Heart right ventricle (tissue), 16 donors: Measurements from ENCODE around the gene RPRD2. TPM values are rescaled to one million over a fixed set of nuclear protein-coding genes. Genes with fewer than 3 reads are reported as not detected.
"Not testable (repeated sequence)": the region's sequence is repeated elsewhere in the genome, so short reads cannot be mapped to it uniquely, and the experiment has no call there.

Source experiments
- ATAC-seq, 8 donors: fragments of 200-7000 bp; cut with Tn5 transposase; one replicate each; pipeline ENCODE4 v1.9.1; 2020; ENCODE audit warnings: mild to moderate bottlenecking in 8 of 8, moderate library complexity in 8 of 8, moderate number of reproducible peaks in 1 of 8
- DNase-seq, 2 donors: peaks; one replicate each; pipeline ENCODE4 v3.0.0-alpha.2; 2020
- H3K27ac ChIP-seq, 10 donors: fragments of 200-600 bp; sonication (generic) in 2 of 10; one replicate each; pipeline versions ENCODE4 v1.5.0 to v1.8.0; 2020 to 2022; ENCODE audit warnings: mild to moderate bottlenecking in 3 of 10
- H3K27me3 ChIP-seq, 7 donors: fragments of 200-600 bp; one replicate each; pipeline ENCODE4 v1.8.0; 2021 to 2022; ENCODE audit warnings: mild to moderate bottlenecking in 2 of 7
- H3K36me3 ChIP-seq, 9 donors: fragments of 200-600 bp; sonication (generic) in 1 of 9; one replicate each; pipeline versions ENCODE4 v1.5.0 to v1.8.0; 2020 to 2022; ENCODE audit warnings: mild to moderate bottlenecking in 2 of 9
- H3K4me1 ChIP-seq, 9 donors: fragments of 200-600 bp; sonication (generic) in 1 of 9; one replicate each; pipeline versions ENCODE4 v1.5.0 to v1.8.0; 2020 to 2022; ENCODE audit warnings: mild to moderate bottlenecking in 4 of 9
- H3K4me3 ChIP-seq, 10 donors: fragments of 200-600 bp; sonication (generic) in 2 of 10; one replicate each; pipeline versions ENCODE4 v1.5.0 to v1.8.0; 2020 to 2022; ENCODE audit warnings: mild to moderate bottlenecking in 7 of 10, moderate library complexity in 2 of 10
- H3K9me3 ChIP-seq, 11 donors: fragments of 200-600 bp in 10 of 11; sonication (generic) in 2 of 11; one replicate each; pipeline versions ENCODE4 v1.5.0 to v1.8.0; 2013 to 2022; ENCODE audit warnings: mild to moderate bottlenecking in 2 of 11, control low read depth in 1 of 11, moderate library complexity in 1 of 11
- WGBS, 2 donors: extraction: QIAGEN DNeasy Blood & Tissue Kit; methylation state at CpG; one replicate each; pipeline ENCODE4 v1.1.7; 2013; ENCODE audit warnings: inconsistent platforms in 1 of 2; 5-methylcytosine and 5-hydroxymethylcytosine counted together
- intact Hi-C, 10 donors: fragments of 100-400 bp; cut with DNase I; formaldehyde crosslinking; loops; one replicate each; pipeline versions ENCODE4 v1.11.1 to v1.14.2; 2022
- long read RNA-seq, 3 donors: library from polyadenylated mRNA; unstranded; transcript quantifications; one replicate each; pipeline ENCODE4 v2.0.0, GENCODE V29; 2020 to 2021
- polyA plus RNA-seq, 2 donors: library from polyadenylated mRNA; stranded (reverse); fragments of 200-250 nt; gene quantifications; one replicate each; pipeline ENCODE4 v1.2.3, GENCODE V29; 2013
- total RNA-seq, 10 donors: library from RNA; stranded (reverse); fragmentation: NEBNext Ultra II Directional in 3 of 10; extraction: Animal tissue kit (Norgen Biotek cat#: 25700) in 3 of 10; gene quantifications; one replicate each; pipeline versions ENCODE4 v1.2.1 to v1.2.4, GENCODE V29; 2021 to 2023
- TF ChIP-seq, protein P1 (sequence below), 9 donors: fragments of 200-600 bp; sonication (generic) in 2 of 9; IDR thresholded peaks; one replicate each; pipeline versions ENCODE4 v1.5.0 to v1.8.0; 2021 to 2022; ENCODE audit warnings: antibody characterized with exemption in 9 of 9, mild to moderate bottlenecking in 5 of 9, moderate library complexity in 1 of 9
- donor health status: Arrhythmogenic right ventricular cardiomyopathy.
- donor health status: ischemic (EF 13 %, LVEDD 7.1; RV severe dilation, severe dysfunction).
- donor health status: healthy with polysubstance abuse.
- donor health status: DM: no; HTN: yes; CAD: no.
- donor health status: DM: no; HTN: no; CAD: no.
- donor health status: ischemic (EF 25% LVEDD 6.9; RV normal size, moderate dysfunction).
- donor health status: ischemic (EF 25% LVEDD 5.7; RV mildly dilated, moderate dysfunction).
- donor health status: healthy.
- donor health status: DM: yes; HTN: yes; CAD: no.
- donor health status: Ischemic cardiomyopathy.
- donor health status: ischemic (EF 35%, LVEDD 5.7; RV mildly dilated, moderate dysfunction).
- donor health status: nonischemic (EF 11% LVEDD 7.7; RV severe dilation, severe dysfunction).
- donor health status: DM: yes; HTN: yes; CAD: no.
- donor health status: PGD.
- donor health status: ischemic (EF 29% LVEDD 5.4; RV normal size, mild dysfunction).
- donor health status: nonischemic (EF 23%, LVEDD 6.1; RV moderate dilation, normal function).

The RPRD2 gene
- 10 to 100 TPM; 21.9 to 34.5 (median 28.2) TPM for total RNA-seq
- polyA plus RNA-seq, result 1 to 10 TPM; 4.0 to 7.4 TPM
- long read RNA-seq, donor 1, partial matches to known transcripts, result 9 of 11 reads
- long read RNA-seq, donor 1, other reads (novel, unspliced or antisense), result 2 of 11 reads
- long read RNA-seq, donor 2, partial matches to known transcripts, result 0 of 12 reads
- long read RNA-seq, donor 2, other reads (novel, unspliced or antisense), result 12 of 12 reads
- long read RNA-seq, donor 3, full-length matches to known transcripts, result 2 of 12 reads
- long read RNA-seq, donor 3, partial matches to known transcripts, result 1 of 12 reads
- long read RNA-seq, donor 3, other reads (novel, unspliced or antisense), result 9 of 12 reads

DNA sequence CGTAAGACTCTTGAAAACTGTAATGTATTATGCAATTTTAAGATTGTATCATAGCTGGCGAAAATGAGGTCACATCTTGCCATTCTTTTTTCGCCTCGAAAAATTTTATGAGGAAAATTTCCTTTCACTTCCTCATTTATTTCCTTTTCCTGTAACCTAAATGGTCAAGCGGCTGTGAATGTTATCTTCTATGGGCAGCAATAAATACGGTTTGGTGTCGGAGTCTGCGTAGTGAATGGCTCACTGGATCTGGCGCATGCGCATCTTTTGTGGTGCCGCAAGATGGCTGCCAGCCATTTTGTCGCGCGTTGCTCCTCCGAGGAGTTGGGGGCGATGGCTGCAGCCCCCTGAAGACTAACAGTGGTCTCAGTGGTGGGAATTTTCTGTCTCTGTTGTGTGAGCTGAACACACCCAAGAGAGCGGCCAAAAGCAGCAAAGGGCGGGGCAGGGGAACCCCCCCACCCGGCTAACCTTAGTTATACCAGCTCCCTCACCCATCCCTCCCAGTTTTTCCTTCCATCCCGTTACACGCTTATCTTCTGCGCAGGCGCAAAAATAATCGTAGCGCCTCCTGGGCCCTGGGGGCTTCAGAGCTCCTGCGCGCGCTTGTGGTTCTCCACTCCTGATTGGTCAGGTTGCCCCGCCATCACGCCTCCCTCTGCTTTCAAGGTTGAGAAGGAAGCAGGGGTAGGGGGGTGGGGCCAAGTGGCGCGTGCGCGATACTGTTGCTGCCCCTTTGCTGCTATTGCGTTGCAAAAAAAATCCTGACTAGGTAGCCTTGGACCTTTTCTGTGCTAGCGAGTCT is at the start of gene RPRD2:
Gene RPRD2, plus strand, starts transcription at position 722 of the 805 bp plus-strand sequence. CDS start 568 bp downstream, outside the sequence.
- intact Hi-C loops, result loop anchor here in 1 of 10 donors (10.0 kb wide), 1 partner anchor 71 kb away; no protein-coding TSS in a partner anchor
- WGBS, 2 donors, result 1 to 2% methylated on average over 36 of the region's 36 CpGs
- TF ChIP-seq, protein P1, sequence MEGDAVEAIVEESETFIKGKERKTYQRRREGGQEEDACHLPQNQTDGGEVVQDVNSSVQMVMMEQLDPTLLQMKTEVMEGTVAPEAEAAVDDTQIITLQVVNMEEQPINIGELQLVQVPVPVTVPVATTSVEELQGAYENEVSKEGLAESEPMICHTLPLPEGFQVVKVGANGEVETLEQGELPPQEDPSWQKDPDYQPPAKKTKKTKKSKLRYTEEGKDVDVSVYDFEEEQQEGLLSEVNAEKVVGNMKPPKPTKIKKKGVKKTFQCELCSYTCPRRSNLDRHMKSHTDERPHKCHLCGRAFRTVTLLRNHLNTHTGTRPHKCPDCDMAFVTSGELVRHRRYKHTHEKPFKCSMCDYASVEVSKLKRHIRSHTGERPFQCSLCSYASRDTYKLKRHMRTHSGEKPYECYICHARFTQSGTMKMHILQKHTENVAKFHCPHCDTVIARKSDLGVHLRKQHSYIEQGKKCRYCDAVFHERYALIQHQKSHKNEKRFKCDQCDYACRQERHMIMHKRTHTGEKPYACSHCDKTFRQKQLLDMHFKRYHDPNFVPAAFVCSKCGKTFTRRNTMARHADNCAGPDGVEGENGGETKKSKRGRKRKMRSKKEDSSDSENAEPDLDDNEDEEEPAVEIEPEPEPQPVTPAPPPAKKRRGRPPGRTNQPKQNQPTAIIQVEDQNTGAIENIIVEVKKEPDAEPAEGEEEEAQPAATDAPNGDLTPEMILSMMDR (IDR thresholded peaks at IDR 0.05), result peak in 2 of 9 donors; percentile 11 to 20

DNA sequence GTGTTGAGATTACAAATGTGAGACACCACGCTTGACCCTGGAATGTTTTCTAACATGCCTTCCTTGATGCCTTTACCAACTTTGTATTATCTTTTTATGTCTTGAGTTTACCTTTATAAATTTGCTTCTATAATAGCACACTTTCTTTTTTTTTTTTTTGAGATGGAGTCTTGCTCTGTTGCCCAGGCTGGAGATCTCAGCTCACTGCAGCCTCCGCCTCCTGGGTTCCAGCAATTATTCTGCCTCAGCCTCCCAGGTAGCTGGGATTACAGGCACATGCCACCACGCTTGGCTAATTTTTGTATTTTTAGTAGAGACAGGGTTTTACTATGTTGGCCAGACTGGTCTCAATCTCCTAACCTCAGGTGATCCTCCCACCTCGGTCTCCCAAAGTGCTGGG is 49.3 kb upstream of the RPRD2 start:
- H3K36me3 ChIP-seq, DNase-seq, ATAC-seq, H3K9me3 ChIP-seq, H3K4me1 ChIP-seq, H3K27ac ChIP-seq, H3K27me3 ChIP-seq, intact Hi-C loops, H3K4me3 ChIP-seq: not testable (repeated sequence)
- WGBS, 2 donors, result 93 to 94% methylated on average over 4 of the region's 4 CpGs

More for the DNA sequence above, at the start of gene RPRD2:
- H3K27me3 ChIP-seq, result no peaks in the 10 kb centered on the region
- peak; percentile 98 to 99 (median 98) for ATAC-seq
- DNase-seq, result peak; percentile 99 to 100
- H3K27ac ChIP-seq, result peak within 1 kb of the TSS; percentile 94 to 98 (median 97)
- H3K4me1 ChIP-seq, result peaks cover 3 to 33% (median 19%) of the 10 kb centered on the region in 9 donors
- H3K9me3 ChIP-seq, result no peaks in the 10 kb centered on the region
- H3K4me3 ChIP-seq, result peak within 1 kb of the TSS; percentile 51 to 94 (median 76)
- peaks cover 0 to 2% (median 0%) of the 10 kb centered on the region in 9 donors for H3K36me3 ChIP-seq

DNA sequence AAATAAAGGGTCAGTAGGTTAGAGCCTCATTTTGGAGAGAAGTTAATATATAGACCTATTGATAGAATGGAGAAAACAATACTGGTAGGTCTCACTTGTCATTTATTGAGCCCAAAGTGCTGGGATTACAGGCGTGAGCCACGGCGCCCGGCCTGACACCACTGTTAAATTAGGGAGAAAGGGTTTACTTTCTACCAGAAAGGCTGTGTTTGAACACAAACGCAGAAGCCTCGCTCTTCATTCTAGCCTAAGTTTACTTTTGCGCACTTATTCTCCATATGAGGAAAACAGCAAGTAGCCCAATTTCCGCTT is 43.3 kb upstream of the RPRD2 start:
- Histone ChIP-seq H3K36me3 (peaks cover 0 to 24% (median 11%) of the 10 kb centered on the region in 9 donors), H3K9me3 (no peaks in the 10 kb centered on the region), H3K27ac (peak overlapping the region in 9 of 10 donors; percentile 71 to 95 (median 91)), H3K4me3 (peak overlapping the region; percentile 60 to 84 (median 75)), H3K27me3 (no peaks in the 10 kb centered on the region), H3K4me1 (peaks cover 0 to 25% (median 13%) of the 10 kb centered on the region in 9 donors)
- ATAC-seq, result no peak
- 60 to 77% methylated on average over 8 of the region's 8 CpGs for WGBS, 2 donors
- intact Hi-C loops, result loop anchor here in 2 of 10 donors (5.0 kb wide), 2 partner anchors 53 to 63 kb away; partner anchors contain the start of genes APH1A (in 1 of the 2) and CA14 (in 1 of the 2)
- no peak for DNase-seq
- TF ChIP-seq, protein P1 (IDR thresholded peaks at IDR 0.05), result no peak

DNA sequence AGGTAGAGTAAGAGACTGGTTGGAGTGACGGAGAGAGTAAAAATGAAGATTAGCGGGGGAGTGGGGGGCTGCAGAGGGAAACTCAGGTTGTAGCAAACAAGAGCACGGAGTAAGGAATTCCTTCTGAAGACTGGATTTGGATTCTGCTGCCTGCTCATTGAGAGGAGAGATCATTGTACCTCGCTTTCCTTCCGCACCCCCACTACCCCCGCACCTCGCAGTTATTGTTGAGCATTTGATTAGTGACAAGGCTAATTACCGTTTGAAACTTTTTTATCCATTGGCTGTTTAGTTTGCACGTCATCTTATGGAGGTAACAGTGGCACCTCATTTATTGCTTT is 42.2 kb upstream of the RPRD2 start:
- intact Hi-C loops, result loop anchor here in 2 of 10 donors (5.0 kb wide), 2 partner anchors 54 to 64 kb away; partner anchors contain the start of genes APH1A (in 1 of the 2) and CA14 (in 1 of the 2)
- DNase-seq (no peak), ATAC-seq (peak in 3 of 8 donors; percentile 3 to 16 (median 10))
- H3K27me3 ChIP-seq, result no peaks in the 10 kb centered on the region
- H3K27ac ChIP-seq, result peak overlapping the region; percentile 65 to 95 (median 90)
- no peaks in the 10 kb centered on the region for H3K9me3 ChIP-seq
- WGBS, 2 donors, result 0 to 1% methylated on average over 9 of the region's 9 CpGs
- peaks cover 0 to 25% (median 13%) of the 10 kb centered on the region in 9 donors for H3K4me1 ChIP-seq
- H3K36me3 ChIP-seq, result peaks cover 0 to 36% (median 21%) of the 10 kb centered on the region in 9 donors
- TF ChIP-seq, protein P1 (IDR thresholded peaks at IDR 0.05), result no peak
- H3K4me3 ChIP-seq, result peak overlapping the region; percentile 60 to 84 (median 75)
